Measurements from ENCODE around the gene SERPINI1. TPM values are rescaled to one million over a fixed set of nuclear protein-coding genes. Genes with fewer than 3 reads are reported as not detected.

The SERPINI1 gene
- total RNA-seq, 2 donors from 2014 or later: 2.3 to 15.3 TPM

DNA sequence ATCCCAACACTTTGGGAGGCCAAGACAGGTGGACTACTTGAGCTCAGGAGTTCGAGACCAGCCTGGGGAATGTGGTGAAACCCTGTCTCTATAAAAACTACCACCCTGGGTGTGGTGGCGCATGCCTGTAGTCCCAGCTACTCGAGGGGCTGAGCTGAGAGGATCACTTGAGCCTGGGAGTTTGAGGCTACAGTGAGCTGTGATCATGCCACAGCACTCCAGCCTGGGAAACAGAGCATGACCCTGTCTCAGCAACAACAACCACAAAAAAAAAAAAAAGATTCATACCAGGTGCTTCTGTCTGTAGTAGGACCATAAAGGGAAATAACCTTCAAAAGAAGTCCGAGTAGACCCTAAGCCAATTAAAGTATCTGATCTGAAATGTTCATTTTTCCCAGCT, 94.5 kb downstream of the SERPINI1 start:
- intact Hi-C loops (cut with DNase I): no loop called here

DNA sequence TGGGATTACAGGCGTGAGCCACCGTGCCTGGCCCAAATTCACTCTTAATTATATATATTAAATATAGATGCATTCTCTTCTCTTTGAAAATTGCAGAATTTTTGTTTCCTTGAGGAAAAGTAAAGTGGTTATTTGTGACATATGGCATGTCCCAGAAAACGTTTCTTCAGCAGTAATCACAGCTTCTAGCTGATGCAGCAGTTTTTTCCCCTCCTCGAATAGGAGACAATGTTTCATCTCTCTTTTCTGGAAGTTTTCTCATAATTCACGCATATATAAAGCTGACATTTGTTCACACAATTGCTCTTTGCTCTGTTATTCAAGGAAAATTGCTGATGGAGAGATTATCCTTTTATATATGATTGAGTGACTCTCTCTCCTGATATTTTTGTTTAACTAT, 99.8 kb downstream of the SERPINI1 start:
- Histone ChIP-seq H3K4me1 (replicated peaks) (no peaks in the 10 kb centered on the region), H3K4me3 (no peak overlapping the region), H3K9me3 (no peaks in the 10 kb centered on the region), H3K27me3 (replicated peaks; ENCODE audit: insufficient read depth) (no peaks in the 10 kb centered on the region), H3K36me3 (no peaks in the 10 kb centered on the region), H3K27ac (no peak overlapping the region)
- WGBS: 90% methylated on average over 5 of the region's 5 CpGs
- intact Hi-C loops (cut with DNase I): no loop called here
- no peak for TF ChIP-seq POLR2AphosphoS5 (IDR thresholded peaks at IDR 0.05)
- TF ChIP-seq, protein P1, sequence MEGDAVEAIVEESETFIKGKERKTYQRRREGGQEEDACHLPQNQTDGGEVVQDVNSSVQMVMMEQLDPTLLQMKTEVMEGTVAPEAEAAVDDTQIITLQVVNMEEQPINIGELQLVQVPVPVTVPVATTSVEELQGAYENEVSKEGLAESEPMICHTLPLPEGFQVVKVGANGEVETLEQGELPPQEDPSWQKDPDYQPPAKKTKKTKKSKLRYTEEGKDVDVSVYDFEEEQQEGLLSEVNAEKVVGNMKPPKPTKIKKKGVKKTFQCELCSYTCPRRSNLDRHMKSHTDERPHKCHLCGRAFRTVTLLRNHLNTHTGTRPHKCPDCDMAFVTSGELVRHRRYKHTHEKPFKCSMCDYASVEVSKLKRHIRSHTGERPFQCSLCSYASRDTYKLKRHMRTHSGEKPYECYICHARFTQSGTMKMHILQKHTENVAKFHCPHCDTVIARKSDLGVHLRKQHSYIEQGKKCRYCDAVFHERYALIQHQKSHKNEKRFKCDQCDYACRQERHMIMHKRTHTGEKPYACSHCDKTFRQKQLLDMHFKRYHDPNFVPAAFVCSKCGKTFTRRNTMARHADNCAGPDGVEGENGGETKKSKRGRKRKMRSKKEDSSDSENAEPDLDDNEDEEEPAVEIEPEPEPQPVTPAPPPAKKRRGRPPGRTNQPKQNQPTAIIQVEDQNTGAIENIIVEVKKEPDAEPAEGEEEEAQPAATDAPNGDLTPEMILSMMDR (IDR thresholded peaks at IDR 0.05): no peak
- no peak for TF ChIP-seq POLR2A (IDR thresholded peaks at IDR 0.05)
- DNase-seq (ENCODE audit: low spot score): no peak

More for the DNA sequence above, 94.5 kb downstream of the SERPINI1 start:
- TF ChIP-seq, protein P1 (IDR thresholded peaks at IDR 0.05): no peak
- no peak for TF ChIP-seq POLR2A (IDR thresholded peaks at IDR 0.05)
- no peak for TF ChIP-seq POLR2AphosphoS5 (IDR thresholded peaks at IDR 0.05)
- DNase-seq (ENCODE audit: low spot score): no peak
- H3K27ac ChIP-seq: no peak overlapping the region
- H3K4me1 ChIP-seq (replicated peaks): no peaks in the 10 kb centered on the region
- H3K4me3 ChIP-seq: no peak overlapping the region
- H3K27me3 ChIP-seq (replicated peaks; ENCODE audit: insufficient read depth): no peaks in the 10 kb centered on the region
- WGBS: 76% methylated on average over 4 of the region's 4 CpGs
- H3K36me3 ChIP-seq: no peaks in the 10 kb centered on the region
- no peaks in the 10 kb centered on the region for H3K9me3 ChIP-seq

DNA sequence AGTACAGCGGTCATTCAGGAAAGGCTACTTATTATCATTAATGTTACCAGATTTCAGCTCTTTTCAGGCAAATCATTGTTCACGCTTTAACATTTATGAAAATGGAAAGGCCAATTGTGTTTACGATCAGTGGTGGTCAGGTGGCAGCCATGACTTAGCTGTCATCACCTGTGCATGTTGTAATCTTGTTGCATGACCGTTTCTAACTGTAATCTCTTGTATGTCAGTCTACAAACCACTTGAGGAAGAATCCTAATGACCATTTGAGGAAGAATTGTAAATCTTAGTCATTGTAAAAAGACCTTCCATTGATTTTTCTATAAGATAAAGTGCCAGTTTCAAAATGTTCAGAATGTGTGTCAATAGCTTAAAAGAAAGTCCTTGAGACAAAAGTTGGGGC, 100.4 kb downstream of the SERPINI1 start:
- Histone ChIP-seq H3K4me1 (replicated peaks) (no peaks in the 10 kb centered on the region), H3K27me3 (replicated peaks; ENCODE audit: insufficient read depth) (no peaks in the 10 kb centered on the region), H3K27ac (no peak overlapping the region), H3K36me3 (no peaks in the 10 kb centered on the region), H3K4me3 (no peak overlapping the region), H3K9me3 (no peaks in the 10 kb centered on the region)
- no peak for TF ChIP-seq POLR2AphosphoS5 (IDR thresholded peaks at IDR 0.05)
- TF ChIP-seq, protein P1 (IDR thresholded peaks at IDR 0.05): no peak
- no peak for TF ChIP-seq POLR2A (IDR thresholded peaks at IDR 0.05)
- no peak for DNase-seq (ENCODE audit: low spot score)
- intact Hi-C loops (cut with DNase I): no loop called here
- WGBS: 81% methylated on average over 4 of the region's 4 CpGs

DNA sequence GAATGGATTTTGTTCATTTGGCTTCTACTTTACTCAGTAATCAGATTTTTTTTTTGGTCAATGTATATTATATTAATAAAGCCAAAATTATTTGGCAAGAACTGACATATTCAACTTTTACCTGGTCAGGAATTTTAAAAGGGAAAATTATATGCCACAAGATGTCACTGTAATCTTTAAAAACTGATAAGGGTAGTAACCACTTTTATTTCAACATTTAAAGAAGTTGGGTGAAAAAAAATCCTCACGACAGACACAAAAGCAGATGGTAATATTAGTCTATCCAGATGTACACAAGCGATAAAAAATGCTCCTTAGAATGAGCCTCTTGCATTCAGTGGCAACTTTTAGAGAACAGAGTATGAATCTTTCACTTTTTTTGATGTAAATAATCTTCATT, 101.9 kb downstream of the SERPINI1 start:
- no peak for DNase-seq (ENCODE audit: low spot score)
- intact Hi-C loops (cut with DNase I): no loop called here
- H3K27ac ChIP-seq: no peak overlapping the region
- H3K36me3 ChIP-seq: no peaks in the 10 kb centered on the region
- WGBS: 46% methylated on average over 2 of the region's 2 CpGs
- H3K27me3 ChIP-seq (replicated peaks; ENCODE audit: insufficient read depth): no peaks in the 10 kb centered on the region
- no peaks in the 10 kb centered on the region for H3K9me3 ChIP-seq
- H3K4me3 ChIP-seq: no peak overlapping the region
- TF ChIP-seq POLR2AphosphoS5 (IDR thresholded peaks at IDR 0.05): no peak
- TF ChIP-seq, protein P1 (IDR thresholded peaks at IDR 0.05): peak in 1 of 4 experiments; percentile 16
- TF ChIP-seq POLR2A (IDR thresholded peaks at IDR 0.05): no peak
- H3K4me1 ChIP-seq (replicated peaks): no peaks in the 10 kb centered on the region

DNA sequence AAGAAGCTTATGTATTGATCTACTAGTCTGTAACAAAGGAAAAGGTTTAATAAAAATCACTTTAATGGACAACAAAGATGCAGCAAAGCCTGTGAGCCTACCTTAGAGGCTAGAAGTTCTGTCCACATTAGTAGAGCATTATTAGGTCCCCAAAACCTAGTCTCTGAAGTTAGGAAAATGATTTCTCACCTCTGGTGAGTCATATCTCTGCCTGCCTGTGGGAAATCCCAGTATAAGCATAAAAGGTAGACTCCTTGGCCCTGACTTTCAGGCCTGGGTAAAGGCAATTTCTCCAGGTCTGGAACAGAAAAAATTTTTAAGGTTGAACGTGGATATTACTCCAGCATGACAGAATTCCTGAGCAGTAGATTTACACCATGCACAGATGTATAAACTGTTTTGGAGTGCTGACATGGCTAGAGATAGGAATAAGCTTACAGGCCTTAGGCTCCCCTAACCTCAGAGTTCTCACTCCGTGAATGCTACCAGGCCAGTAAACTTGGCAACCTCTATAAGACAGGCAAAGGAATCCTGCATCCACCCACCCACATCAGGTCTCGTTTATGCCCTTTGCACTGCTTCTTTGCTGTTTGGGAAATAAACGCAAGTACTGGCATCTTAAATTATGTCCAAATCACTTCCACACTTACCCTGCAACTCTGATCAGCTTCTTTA, 104.1 kb downstream of the SERPINI1 start:
- no peaks in the 10 kb centered on the region for H3K27me3 ChIP-seq (replicated peaks; ENCODE audit: insufficient read depth)
- H3K36me3 ChIP-seq: no peaks in the 10 kb centered on the region
- TF ChIP-seq POLR2A (IDR thresholded peaks at IDR 0.05) (no peak), POLR2AphosphoS5 (IDR thresholded peaks at IDR 0.05) (no peak)
- TF ChIP-seq, protein P1 (IDR thresholded peaks at IDR 0.05): no peak
- WGBS: 54% methylated on average over 4 of the region's 4 CpGs
- H3K27ac ChIP-seq: no peak overlapping the region
- DNase-seq (ENCODE audit: low spot score): no peak
- H3K9me3 ChIP-seq: no peaks in the 10 kb centered on the region
- intact Hi-C loops (cut with DNase I): no loop called here
- no peaks in the 10 kb centered on the region for H3K4me1 ChIP-seq (replicated peaks)
- no peak overlapping the region for H3K4me3 ChIP-seq
